Stimulated activated CD4-positive, alpha-beta T cell treated with anti-CD3 and anti-CD28 coated beads, TNF-alpha, amount 100 ng/mL, for 24 hours (primary cell): ENCODE results near the gene HIGD2A.

Experiments used
- DNase-seq, 3 experiments: peaks; one replicate each; pipeline ENCODE4 v3.0.0-alpha.2; 2020; ENCODE audit warnings: low read depth in 3 of 3

Gene HIGD2A

GRCh38 chr5:176388444-176389134 is at the start of gene HIGD2A, which contains the start of gene NOP16:
Gene HIGD2A, plus strand, starts transcription at chr5:176388751. Its CDS starts 69 bp downstream, at chr5:176388820.
Gene NOP16, minus strand, starts transcription at chr5:176388598. Its CDS starts 59 bp downstream, at chr5:176388539.
- peak; percentile 99 to 100 (median 99) for DNase-seq

GRCh38 chr5:176339304-176339703 is 49.2 kb upstream of the HIGD2A start:
- DNase-seq, result no peak

- DNase-seq, result no peak
Observed at GRCh38 chr5:176341325-176342157, 47.0 kb upstream of the HIGD2A start.

- DNase-seq, result no peak
Observed at GRCh38 chr5:176342158-176342483, 46.4 kb upstream of the HIGD2A start.

GRCh38 chr5:176342766-176343458 is 45.6 kb upstream of the HIGD2A start:
- DNase-seq, result no peak

GRCh38 chr5:176350416-176350815 is 38.1 kb upstream of the HIGD2A start:
- no peak for DNase-seq

GRCh38 chr5:176352116-176352878 is 36.3 kb upstream of the HIGD2A start:
- DNase-seq, result no peak

- no peak for DNase-seq
Observed at GRCh38 chr5:176353533-176353932, 35.0 kb upstream of the HIGD2A start.

GRCh38 chr5:176355400-176356178 is 33.0 kb upstream of the HIGD2A start:
- DNase-seq, result no peak

- DNase-seq, result no peak
Observed at GRCh38 chr5:176356179-176356566, 32.4 kb upstream of the HIGD2A start.

- DNase-seq, result no peak
Observed at GRCh38 chr5:176359658-176360057, 28.9 kb upstream of the HIGD2A start.

- no peak for DNase-seq
Observed at GRCh38 chr5:176360894-176361436, 27.6 kb upstream of the HIGD2A start.

GRCh38 chr5:176361437-176362232 is 26.9 kb upstream of the HIGD2A start, which contains the start of gene KIAA1191:
Gene KIAA1191, minus strand, starts transcription at chr5:176361764. Its CDS starts 2,256 bp downstream, at chr5:176359508.
- peak; percentile 81 to 95 (median 91) for DNase-seq

- DNase-seq, result no peak
Observed at GRCh38 chr5:176362233-176362490, 26.4 kb upstream of the HIGD2A start.

GRCh38 chr5:176364765-176365350 is 23.7 kb upstream of the HIGD2A start:
- DNase-seq, result no peak

- peak; percentile 39 to 68 (median 50) for DNase-seq
Observed at GRCh38 chr5:176365351-176366231, 23.0 kb upstream of the HIGD2A start, which contains the start of gene ARL10. Gene ARL10, plus strand, starts transcription at chr5:176365487. Its CDS starts 77 bp downstream, at chr5:176365564.

- DNase-seq, result no peak
Observed at GRCh38 chr5:176366232-176366894, 22.2 kb upstream of the HIGD2A start.

GRCh38 chr5:176368726-176369125 is 19.8 kb upstream of the HIGD2A start:
- no peak for DNase-seq
